Urinary bladder (tissue), 4 donors: Measurements from ENCODE around the gene KCNH1. TPM values are rescaled to one million over a fixed set of nuclear protein-coding genes. Genes with fewer than 3 reads are reported as not detected.

ENCODE experiments used
- DNase-seq: peaks from one replicate; pipeline ENCODE4 v3.0.0-alpha.2; 2015; ENCODE audit errors: extremely low spot score
- H3K27ac ChIP-seq: one replicate; pipeline ENCODE4 v1.5.1; 2013; ENCODE audit warnings: low read depth, mild to moderate bottlenecking, moderate library complexity
- H3K36me3 ChIP-seq: one replicate; pipeline ENCODE4 v1.6.1; 2013; ENCODE audit warnings: mild to moderate bottlenecking, moderate library complexity; ENCODE audit not compliant: insufficient read depth
- H3K4me1 ChIP-seq: one replicate; pipeline ENCODE4 v1.6.1; 2013; ENCODE audit warnings: mild to moderate bottlenecking, moderate library complexity; ENCODE audit not compliant: insufficient read depth
- H3K4me3 ChIP-seq: one replicate; pipeline ENCODE4 v1.5.1; 2013; ENCODE audit warnings: low read depth, low read length
- WGBS: extraction: QIAGEN DNeasy Blood & Tissue Kit; methylation state at CpG from one replicate; pipeline ENCODE4 v1.1.7; 2013; 5-methylcytosine and 5-hydroxymethylcytosine counted together
- polyA plus RNA-seq: library from polyadenylated mRNA; stranded (reverse); fragments of 200-250 nt; gene quantifications from one replicate; pipeline ENCODE4 v1.2.3, GENCODE V29; 2013
- total RNA-seq: library from RNA; depleted of rRNA; stranded (reverse); fragments of >200 nt; gene quantifications from one replicate; pipeline ENCODE4 v1.2.3, GENCODE V29; 2014
- donor health status: healthy with polysubstance abuse.
- donor health status: healthy.

The KCNH1 gene
- total and polyA plus RNA-seq, 2 donors, result 0.20 to 2.0 TPM

DNA sequence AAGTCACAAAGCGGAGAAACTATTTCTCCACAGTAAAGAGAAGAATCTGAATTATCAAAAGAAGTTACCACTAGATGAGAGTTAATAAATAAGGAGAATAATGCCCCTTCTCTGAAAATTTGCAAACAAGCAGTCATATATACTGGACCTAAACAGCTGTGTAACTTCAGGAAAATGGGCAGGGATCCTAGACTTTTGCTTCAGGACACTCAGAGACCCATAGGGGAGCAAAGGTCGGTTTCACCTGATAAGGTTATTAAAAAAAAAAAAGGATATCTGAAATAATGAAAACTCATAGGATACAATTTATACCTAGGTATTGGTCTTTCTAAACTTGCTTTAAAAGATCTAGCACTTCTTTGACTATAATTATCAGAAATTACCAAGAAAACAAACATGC is 191.4 kb downstream of the KCNH1 start:
- Histone ChIP-seq H3K4me3 (no peak overlapping the region), H3K4me1 (no peaks in the 10 kb centered on the region), H3K36me3 (no peaks in the 10 kb centered on the region), H3K27ac (no peak overlapping the region)
- 57% methylated on average over 2 of the region's 2 CpGs for WGBS
- no peak for DNase-seq

GRCh38 chr1:210940081-210940617 is 193.8 kb downstream of the KCNH1 start:
- WGBS, result 74% methylated on average over 1 of the region's 1 CpG

GRCh38 chr1:210938416-210938925 is 195.5 kb downstream of the KCNH1 start:
- 64% methylated on average over 3 of the region's 3 CpGs for WGBS
- Histone ChIP-seq H3K4me3 (no peak overlapping the region), H3K27ac (no peak overlapping the region), H3K36me3 (no peaks in the 10 kb centered on the region), H3K4me1 (no peaks in the 10 kb centered on the region)
- DNase-seq, result no peak

More at GRCh38 chr1:210940081-210940617, 193.8 kb downstream of the KCNH1 start:
- H3K4me1 ChIP-seq, result no peaks in the 10 kb centered on the region
- no peak overlapping the region for H3K27ac ChIP-seq
- no peak for DNase-seq
- H3K4me3 ChIP-seq, result no peak overlapping the region
- no peaks in the 10 kb centered on the region for H3K36me3 ChIP-seq

- Histone ChIP-seq H3K36me3 (no peaks in the 10 kb centered on the region), H3K4me1 (no peaks in the 10 kb centered on the region), H3K4me3 (no peak overlapping the region), H3K27ac (no peak overlapping the region)
- no peak for DNase-seq
Measured at GRCh38 chr1:210937846-210938245, 196.1 kb downstream of the KCNH1 start.

- WGBS, result 82% methylated on average over 4 of the region's 4 CpGs
- no peaks in the 10 kb centered on the region for H3K36me3 ChIP-seq
- DNase-seq, result no peak
- no peaks in the 10 kb centered on the region for H3K4me1 ChIP-seq
- H3K27ac ChIP-seq, result no peak overlapping the region
- no peak overlapping the region for H3K4me3 ChIP-seq
Measured at GRCh38 chr1:210935905-210936304, 198.0 kb downstream of the KCNH1 start.

GRCh38 chr1:210932104-210932503 is 201.8 kb downstream of the KCNH1 start:
- Histone ChIP-seq H3K4me1 (no peaks in the 10 kb centered on the region), H3K36me3 (no peaks in the 10 kb centered on the region), H3K4me3 (no peak overlapping the region), H3K27ac (no peak overlapping the region)
- no peak for DNase-seq

DNA sequence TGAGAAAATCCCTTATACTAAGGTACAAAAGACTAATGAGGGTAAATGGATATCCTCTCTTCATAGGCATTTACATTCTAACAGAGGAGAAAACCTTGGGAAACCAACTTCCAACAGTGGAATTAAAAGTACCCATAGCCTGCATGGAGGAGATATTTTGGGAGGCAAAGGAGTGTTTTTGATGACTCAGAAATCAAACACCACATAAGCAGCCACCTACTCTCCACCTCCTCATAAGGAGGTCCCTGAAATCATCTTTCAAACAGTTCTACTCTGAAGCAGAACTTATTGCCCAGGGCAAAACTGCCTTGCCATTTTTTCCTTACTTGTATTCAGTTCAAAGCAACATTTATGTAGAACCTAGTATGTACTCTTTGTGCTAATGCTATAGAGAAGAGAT is 211.3 kb downstream of the KCNH1 start:
- no peak for DNase-seq
- no peaks in the 10 kb centered on the region for H3K4me1 ChIP-seq
- H3K4me3 ChIP-seq, result no peak overlapping the region
- H3K27ac ChIP-seq, result no peak overlapping the region
- no peaks in the 10 kb centered on the region for H3K36me3 ChIP-seq

GRCh38 chr1:210920716-210921694 is 212.9 kb downstream of the KCNH1 start:
- Histone ChIP-seq H3K36me3 (no peaks in the 10 kb centered on the region), H3K4me1 (no peaks in the 10 kb centered on the region), H3K27ac (no peak overlapping the region), H3K4me3 (no peak overlapping the region)
- 73% methylated on average over 5 of the region's 5 CpGs for WGBS
- DNase-seq, result no peak

- DNase-seq, result no peak
- H3K4me1 ChIP-seq, result no peaks in the 10 kb centered on the region
- H3K4me3 ChIP-seq, result no peak overlapping the region
- no peak overlapping the region for H3K27ac ChIP-seq
- H3K36me3 ChIP-seq, result no peaks in the 10 kb centered on the region
Measured at GRCh38 chr1:210920258-210920657, 213.7 kb downstream of the KCNH1 start.

- 90% methylated on average over 1 of the region's 1 CpG for WGBS
- Histone ChIP-seq H3K4me1 (no peaks in the 10 kb centered on the region), H3K36me3 (no peaks in the 10 kb centered on the region), H3K27ac (no peak overlapping the region), H3K4me3 (no peak overlapping the region)
- no peak for DNase-seq
Measured at GRCh38 chr1:210918893-210919292, 215.1 kb downstream of the KCNH1 start.

DNA sequence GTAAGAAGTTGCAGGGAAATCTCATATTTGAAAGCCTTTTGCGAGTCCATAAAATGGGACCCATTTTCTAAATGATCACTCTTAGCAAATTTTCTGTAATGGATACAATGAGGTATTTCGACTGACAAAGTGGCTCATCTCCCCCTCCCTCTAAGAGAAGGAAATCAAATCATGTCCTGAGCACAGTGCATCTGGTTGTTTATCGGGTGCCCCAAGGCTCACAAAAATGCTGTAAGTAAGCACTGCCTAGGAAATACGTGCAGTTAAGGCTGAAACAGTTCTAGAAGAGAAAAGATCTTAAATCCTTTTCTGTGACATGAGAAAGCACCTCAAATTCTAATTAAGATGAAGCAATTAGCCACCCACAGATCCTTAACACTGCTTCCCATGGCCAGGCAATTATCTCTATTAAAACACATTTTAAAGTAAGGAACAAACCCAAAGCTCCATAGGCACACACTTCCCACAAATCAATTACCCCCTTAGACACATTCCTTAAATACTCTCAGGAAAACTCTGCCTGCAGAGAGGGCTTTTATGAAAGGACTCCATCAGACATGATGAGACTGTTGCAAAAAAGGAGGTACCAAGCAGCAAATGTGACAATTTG is 216.3 kb downstream of the KCNH1 start:
- no peak overlapping the region for H3K27ac ChIP-seq

DNA sequence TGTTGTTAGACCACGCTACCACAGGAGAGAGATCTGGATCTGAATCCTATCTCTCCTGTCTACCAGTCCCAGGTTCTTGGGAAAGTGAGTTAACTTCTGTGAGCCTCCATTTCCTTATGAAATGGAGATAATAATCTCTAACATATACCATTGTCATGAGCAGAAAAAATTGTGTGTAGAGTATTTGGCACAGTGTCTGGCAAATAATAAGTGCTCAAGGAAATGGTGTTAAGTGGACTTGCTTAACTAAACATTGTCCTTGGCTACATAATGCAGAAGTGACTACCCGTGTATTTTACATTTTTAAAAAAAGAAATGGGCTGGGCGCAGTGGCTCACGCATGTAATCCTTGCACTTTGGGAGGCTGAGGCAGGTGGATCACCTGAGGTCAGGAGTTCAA is 217.4 kb downstream of the KCNH1 start:
- Histone ChIP-seq H3K27ac (no peak overlapping the region), H3K4me1 (no peaks in the 10 kb centered on the region), H3K36me3 (no peaks in the 10 kb centered on the region), H3K4me3 (no peak overlapping the region)
- WGBS, result 79% methylated on average over 4 of the region's 4 CpGs
- DNase-seq, result no peak

More for the DNA sequence above, 216.3 kb downstream of the KCNH1 start:
- H3K4me3 ChIP-seq, result no peak overlapping the region
- no peak for DNase-seq
- H3K36me3 ChIP-seq, result no peaks in the 10 kb centered on the region
- H3K4me1 ChIP-seq, result no peaks in the 10 kb centered on the region
- WGBS, result 52% methylated on average over 4 of the region's 4 CpGs

- WGBS, result 52% methylated on average over 6 of the region's 6 CpGs
- Histone ChIP-seq H3K36me3 (no peaks in the 10 kb centered on the region), H3K4me1 (no peaks in the 10 kb centered on the region), H3K27ac (no peak overlapping the region), H3K4me3 (no peak overlapping the region)
- no peak for DNase-seq
Measured at GRCh38 chr1:210915890-210916507, 217.9 kb downstream of the KCNH1 start.
